DOHH2 (cell line): Measurements from ENCODE around the gene RYR2.

Source experiments
- EZH2phosphoT487 ChIP-seq: fragments of 200-600 bp; sonication (generic); IDR thresholded peaks from 2 replicates; pipeline ENCODE4 v1.6.1; 2017; ENCODE audit warnings: borderline replicate concordance, mild to moderate bottlenecking, antibody characterized with exemption, low read length, moderate library complexity, mixed read lengths
- TF ChIP-seq, protein P1 (sequence below): fragments of 200-600 bp; sonication (generic); IDR thresholded peaks from one replicate; pipeline ENCODE4 v1.5.1; 2014; ENCODE audit warnings: antibody characterized with exemption, mild to moderate bottlenecking, low read depth, low read length; ENCODE audit not compliant: poor library complexity, severe bottlenecking

DNA sequence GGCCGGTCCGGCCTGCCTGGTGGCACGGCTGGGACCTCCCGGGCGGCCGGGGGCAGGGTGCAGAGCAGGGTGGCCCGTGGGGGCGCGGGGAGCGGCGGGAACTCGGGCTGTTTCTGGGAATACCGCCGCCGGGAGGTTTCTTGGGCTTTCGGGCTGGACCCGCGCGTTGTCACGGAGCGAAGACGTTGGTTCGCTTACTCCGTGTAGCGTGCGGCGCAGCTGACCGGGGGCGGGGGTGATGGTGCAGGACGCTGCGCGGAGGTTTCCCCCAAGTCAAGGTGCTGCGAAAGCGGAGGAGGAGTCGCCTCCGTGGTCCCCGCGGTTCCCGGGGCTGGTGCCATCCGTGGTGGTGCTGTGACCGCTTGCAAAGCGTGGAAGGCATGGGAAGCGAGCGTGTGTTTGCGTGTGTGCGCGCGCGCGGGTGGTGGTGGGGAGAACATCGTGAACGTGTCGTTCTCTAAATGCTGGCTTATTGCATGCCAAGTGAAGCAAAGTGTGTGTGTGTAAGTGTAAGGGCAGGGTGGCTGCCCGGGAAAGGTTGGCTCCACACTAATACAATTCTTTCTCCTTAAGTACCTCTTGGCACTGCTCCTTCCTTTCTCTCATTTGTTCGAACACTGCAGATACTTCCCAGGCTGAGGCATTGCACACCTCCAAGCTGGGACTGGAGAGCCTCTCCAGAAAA, 1.1 kb downstream of the RYR2 start:
- TF ChIP-seq, protein P1, sequence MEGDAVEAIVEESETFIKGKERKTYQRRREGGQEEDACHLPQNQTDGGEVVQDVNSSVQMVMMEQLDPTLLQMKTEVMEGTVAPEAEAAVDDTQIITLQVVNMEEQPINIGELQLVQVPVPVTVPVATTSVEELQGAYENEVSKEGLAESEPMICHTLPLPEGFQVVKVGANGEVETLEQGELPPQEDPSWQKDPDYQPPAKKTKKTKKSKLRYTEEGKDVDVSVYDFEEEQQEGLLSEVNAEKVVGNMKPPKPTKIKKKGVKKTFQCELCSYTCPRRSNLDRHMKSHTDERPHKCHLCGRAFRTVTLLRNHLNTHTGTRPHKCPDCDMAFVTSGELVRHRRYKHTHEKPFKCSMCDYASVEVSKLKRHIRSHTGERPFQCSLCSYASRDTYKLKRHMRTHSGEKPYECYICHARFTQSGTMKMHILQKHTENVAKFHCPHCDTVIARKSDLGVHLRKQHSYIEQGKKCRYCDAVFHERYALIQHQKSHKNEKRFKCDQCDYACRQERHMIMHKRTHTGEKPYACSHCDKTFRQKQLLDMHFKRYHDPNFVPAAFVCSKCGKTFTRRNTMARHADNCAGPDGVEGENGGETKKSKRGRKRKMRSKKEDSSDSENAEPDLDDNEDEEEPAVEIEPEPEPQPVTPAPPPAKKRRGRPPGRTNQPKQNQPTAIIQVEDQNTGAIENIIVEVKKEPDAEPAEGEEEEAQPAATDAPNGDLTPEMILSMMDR, result no peak
- no peak for TF ChIP-seq EZH2phosphoT487
